KBM-7 (cell line): ENCODE results near the gene RNF144B.
"Not testable (repeated sequence)": the region's sequence is repeated elsewhere in the genome, so short reads cannot be mapped to it uniquely, and the experiment has no call there.

Experiments used
- DNase-seq: peaks from one replicate; pipeline ENCODE4 v3.0.0-alpha.2; 2015
- in situ Hi-C: fragments of 300-500 bp; cut with MboI; formaldehyde crosslinking; loops from 2 replicates; pipeline ENCODE4 v1.14.3; 2020; ENCODE audit warnings: low sequenced_read_pairs, low pct_unique_long_range_greater_than_20kb, mixed read lengths

RNF144B gene

DNA sequence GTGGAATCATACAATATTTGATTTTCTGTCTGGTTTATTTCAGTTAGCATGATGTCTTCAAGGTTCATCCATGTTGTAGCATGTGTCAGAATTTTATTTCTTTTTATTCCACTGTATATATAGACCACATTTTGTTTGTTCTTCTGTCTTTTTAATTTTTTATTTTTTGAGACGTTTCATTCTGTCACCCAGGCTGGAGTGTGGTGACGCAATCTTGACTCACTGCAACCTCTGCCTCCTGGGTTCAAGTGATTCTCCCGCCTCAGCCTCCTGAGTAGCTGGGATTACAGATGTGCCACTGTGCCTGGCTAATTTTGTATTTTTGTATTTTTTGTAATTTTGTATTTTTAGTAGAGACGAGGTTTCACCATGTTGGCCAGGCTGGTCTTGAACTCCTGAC is 11.1 kb downstream of the RNF144B start:
- in situ Hi-C loops, DNase-seq: not testable (repeated sequence)

DNA sequence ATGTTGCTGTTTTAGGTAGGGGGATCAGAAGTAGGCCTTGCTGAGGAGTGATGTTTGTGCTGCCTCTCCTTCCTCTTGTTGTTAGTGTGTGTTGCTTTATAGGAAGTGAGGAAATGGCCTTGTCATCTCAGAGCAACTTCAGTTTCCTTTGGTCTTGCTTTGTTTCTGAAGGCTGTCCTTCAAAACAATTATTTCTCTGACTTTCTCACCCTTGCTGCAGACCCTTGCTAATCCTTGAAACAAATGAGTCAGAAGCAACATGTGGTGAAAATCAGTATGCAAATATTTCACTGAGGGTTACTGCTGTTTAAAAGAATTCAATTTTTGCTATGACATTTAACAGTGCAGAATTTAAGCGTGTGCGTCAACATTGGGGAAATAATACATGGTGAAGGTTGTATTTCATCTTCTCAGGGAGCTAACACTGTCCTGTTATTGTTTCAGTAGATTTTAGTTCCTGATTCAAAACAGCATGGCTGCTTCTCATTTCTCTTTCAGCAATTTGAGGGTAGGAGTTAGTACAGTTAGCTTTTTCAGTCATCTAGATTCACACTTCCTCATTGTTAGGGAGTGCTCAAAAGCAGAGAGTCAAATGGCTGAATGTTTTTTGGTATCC is 13.8 kb downstream of the RNF144B start:
- DNase-seq, result peak; percentile 35
- in situ Hi-C loops, result no loop called here

DNA sequence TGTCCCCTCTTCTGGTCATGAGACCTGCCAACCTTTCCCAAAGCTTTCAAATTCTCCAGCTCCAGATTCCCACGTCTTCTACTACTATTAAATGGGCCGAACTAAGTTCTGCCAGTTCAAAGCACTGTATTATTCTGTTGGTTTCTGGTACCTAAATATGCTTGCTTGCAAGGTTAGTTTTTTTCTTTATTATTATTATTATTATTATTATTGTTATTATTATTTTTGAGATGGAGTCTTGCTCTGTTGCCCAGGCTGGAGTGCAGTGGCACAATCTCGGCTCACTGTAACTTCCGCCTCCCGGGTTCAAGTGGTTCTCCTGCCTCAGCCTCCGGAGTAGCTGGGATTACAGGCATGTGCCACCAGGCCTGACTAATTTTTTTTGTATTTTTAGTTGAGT is 17.8 kb downstream of the RNF144B start:
- in situ Hi-C loops, DNase-seq: not testable (repeated sequence)

DNA sequence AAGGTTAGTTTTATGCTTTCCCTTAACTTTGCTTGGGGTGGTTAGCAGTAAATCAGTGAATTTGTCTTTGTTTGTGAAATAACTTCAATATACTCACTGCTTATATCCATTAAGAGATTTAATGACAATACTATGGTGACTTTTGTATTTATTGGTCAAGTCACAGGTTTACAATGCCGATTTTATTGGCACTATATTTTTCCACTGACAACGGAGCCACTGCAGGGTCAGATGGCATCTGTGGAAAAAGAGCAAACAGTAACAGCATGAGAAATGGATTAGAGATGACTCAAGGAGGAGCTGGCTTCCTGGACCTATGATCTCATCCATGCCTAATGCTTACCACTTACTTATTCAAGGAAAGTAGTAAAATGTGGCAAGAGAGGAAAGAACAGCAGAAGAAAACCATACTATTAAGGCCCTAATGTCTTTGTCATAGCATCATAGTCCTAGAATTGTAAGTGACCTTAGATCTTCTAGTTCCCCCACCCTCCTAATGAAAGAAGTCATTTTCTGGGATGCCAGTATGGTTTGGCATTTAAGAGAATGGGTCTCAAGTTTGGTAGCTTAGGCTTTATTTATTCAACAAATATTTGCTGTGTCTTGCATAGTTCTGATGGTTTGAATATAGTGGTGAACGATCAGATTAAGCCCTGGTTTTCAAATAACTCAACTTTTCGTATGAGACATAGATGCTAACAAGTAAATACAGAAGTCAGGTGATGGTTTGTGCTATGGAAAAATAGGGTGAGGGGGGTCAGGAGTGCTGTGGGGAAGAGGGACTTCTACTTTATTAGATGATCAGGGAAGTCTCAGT is 18.5 kb downstream of the RNF144B start:
- no peak for DNase-seq
- in situ Hi-C loops, result no loop called here

DNA sequence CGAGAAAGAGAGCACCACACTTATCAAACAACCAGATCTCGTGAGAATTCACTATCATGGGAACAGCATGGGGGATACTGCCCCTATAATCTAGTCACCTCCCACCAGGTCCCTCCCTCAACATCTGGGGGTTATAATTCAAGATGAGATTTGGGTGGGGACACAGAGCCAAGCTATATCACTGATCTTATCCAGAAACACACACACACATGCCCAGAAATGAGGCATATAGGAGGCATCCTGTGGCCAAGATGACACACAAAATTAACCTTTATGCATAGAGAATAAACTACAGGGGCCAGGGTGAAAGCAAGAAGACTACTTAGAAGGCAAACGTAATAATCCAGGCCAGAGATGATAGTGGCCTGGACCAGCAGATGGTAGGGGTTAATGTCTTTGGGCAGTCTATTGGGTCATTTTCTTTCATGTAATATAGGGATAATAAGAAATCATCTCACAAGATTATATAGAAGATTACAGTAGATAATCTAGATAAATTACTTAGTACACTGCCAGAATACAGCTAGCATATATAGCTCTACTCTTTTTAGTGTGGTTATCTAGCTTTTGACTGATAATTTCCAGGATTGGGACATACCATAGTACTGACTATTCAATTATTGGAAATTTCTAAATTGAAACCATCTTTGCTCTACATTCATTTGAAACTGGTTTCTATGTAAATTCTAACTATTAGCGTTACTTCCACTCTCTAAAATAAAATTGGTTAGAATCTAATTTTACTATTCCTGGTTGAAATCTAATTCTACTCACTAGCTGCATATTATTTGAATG is 20.0 kb downstream of the RNF144B start:
- in situ Hi-C loops, result no loop called here
- no peak for DNase-seq

DNA sequence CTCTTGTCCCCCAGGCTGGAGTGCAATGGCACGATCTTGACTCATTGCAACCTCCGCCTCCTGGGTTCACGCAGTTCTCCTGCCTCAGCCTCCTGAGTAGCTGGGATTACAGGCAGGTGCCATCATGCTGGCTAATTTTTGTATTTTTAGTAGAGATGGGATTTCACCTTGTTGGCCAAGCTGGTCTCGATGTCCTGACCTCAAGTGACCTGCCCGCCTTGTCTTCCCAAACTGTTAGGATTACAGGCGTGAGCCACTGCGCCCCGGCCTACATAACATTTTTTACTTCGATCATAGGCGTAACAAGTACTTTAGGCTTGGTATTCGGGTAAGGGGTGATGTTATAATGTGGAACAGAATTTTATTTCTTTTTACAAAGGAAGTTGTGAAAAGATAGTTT is 22.5 kb downstream of the RNF144B start:
- DNase-seq, in situ Hi-C loops: not testable (repeated sequence)

DNA sequence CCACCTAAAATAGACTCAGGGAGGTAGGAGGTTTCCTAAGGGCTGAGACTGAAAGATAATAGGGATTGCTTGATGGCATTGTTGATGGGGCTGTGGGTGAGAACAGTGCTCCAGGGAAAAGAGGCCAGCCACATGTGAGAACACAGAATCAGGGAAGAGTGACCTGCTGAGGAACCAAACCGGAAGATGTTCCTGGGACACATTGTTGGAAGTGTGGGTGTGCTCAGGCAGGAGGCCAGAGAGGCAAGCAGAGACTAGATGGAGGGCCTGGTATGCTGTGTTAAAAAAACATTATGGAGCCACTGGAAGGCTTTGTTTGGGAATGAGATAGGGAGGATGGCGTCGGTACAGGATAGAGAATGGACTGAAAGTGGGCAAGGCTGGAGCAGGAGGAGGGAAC is 23.3 kb downstream of the RNF144B start:
- no peak for DNase-seq
- in situ Hi-C loops, result no loop called here

DNA sequence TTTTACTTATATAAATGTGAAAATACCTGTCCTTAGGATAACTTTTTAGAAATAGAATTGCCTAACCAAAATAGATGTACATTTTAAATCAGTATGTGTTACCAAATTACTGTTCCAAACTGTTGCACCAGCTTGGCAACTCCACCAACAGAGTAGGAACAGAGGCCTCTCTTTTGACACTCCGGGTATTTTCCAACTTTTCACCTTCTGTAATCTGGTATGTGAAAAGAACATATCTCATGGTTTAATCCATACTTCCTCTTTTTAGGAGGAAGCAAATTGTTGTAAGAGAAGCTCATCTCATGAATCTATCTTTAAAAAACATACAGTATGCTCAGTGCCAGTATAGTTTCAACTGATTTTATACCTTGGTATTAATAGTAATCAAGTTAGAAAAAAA is 24.9 kb downstream of the RNF144B start:
- in situ Hi-C loops, result no loop called here
- DNase-seq, result peak; percentile 49

DNA sequence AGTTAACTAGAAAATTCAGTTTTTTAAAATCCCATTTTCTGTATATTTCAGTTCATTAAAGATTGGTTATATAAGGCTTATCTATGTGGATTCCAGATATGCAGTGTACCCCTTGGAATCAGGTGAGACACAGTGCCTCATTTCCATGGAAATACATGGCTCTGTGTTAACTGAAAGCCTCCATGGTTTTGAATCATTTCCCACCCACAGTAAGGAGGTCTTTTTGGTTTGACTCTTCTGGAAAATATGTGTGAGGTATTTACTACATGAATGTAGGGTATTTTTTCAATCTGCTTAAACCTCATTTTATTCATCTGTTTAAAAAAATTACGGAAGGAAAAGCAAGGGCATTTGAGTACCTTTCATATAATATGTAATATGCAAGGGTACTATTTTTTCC is 25.5 kb downstream of the RNF144B start:
- in situ Hi-C loops, result no loop called here
- DNase-seq, result no peak

DNA sequence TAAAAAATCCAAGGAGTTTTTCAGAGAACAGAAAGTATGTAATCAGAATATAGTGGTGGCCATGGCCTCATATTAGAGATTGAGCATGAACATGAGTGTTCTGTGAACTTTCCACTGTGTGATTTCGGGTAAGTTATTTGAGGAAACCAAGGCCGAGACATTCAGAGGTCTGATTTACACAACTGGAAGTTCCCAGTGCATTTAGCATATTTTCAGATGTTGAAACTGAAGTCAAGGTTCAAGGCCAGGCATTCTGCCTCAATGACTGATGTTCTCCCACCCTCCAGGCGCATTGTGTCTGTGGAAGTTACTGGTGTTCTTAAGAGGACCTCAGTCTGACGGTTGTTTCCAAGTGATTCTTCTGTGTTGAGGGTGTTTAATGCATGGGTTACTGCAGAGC is 26.2 kb downstream of the RNF144B start:
- no peak for DNase-seq
- in situ Hi-C loops, result no loop called here

DNA sequence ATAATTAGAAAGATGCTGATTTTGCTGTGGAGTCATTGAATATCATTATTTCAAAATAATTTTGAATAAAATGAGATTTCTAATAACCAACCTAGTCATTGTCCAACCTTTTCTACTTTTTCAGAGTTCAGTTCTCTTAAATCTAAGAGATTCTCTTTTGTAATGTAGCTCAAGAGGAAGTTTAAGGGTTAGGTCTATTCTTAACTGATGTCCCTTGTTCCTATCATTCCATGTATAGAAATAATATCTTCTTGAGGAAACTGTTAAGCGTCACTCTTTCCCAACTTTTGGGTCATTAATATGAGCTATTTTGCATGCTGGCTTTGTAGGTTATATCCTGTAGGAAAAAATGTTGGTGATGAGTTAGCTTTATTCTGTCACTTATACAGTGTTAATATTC is 27.0 kb downstream of the RNF144B start:
- in situ Hi-C loops, result no loop called here
- no peak for DNase-seq

DNA sequence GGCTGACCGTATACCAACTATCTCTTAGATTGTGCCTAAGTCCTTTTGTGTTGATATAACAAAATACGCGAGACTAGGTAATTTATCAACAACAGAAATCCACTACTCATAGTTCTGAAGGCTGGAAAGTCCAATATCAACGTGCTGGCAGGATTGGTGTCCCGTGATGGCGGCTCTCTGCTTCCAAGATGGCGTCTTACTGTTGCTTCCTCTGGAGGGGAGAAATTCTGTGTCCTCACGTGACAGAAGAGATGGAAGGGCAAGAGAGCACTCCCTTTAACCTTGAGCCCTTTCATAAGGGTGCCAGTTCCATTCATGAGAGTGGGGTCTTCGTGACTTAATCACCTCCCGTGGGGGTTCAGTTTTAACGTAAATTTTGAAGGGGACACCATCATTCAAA is 28.1 kb downstream of the RNF144B start:
- in situ Hi-C loops, result no loop called here
- DNase-seq, result no peak

DNA sequence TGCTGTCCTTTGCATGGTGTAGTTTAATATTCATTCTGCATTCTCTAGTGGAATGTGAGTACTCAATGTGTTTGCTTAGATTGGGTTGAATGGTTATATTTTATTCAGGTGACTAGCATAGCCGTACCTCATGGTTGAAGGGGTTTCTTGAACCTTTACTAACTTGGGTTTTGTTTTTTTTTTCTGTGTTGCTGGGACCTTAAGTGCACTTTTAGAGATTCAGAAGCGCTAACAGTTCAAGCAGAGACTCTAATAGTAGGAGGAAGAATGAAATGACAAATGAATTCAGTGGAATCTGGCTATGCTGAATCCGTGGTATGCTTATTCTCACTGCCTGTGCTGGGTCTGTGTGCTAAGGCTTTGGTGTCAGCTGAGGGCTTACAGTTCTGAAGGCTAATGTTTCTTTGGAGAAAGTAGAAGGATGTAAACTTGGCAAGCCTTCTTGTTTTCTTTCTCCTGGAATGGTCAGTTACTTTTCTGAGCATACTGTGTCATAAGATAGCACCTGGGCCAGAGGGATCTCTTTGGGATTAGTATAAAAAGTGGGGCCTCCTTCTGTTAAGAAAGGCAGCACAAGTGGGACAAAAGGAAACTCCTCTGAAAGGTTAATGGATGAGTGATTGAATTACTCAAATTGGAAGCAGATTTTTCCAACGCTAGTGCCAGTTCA is 28.7 kb downstream of the RNF144B start:
- in situ Hi-C loops, result no loop called here
- DNase-seq, result no peak

DNA sequence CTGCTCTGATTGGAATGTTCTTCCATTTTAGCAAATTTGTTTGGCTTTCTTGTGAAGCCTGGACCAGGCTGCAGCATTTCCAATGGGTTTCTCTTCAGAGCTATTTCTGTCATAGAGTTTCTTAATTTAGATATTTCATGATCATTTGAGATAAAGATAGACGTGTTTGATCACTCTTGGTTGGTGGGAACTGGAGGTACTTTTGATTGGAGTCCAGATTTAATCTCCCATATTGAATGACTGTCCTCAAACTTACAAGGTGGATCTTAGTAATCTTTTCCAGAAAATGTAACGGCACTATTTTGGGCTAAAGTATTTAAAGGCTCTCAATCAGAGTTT is 29.2 kb downstream of the RNF144B start:
- no peak for DNase-seq
- in situ Hi-C loops, result no loop called here

DNA sequence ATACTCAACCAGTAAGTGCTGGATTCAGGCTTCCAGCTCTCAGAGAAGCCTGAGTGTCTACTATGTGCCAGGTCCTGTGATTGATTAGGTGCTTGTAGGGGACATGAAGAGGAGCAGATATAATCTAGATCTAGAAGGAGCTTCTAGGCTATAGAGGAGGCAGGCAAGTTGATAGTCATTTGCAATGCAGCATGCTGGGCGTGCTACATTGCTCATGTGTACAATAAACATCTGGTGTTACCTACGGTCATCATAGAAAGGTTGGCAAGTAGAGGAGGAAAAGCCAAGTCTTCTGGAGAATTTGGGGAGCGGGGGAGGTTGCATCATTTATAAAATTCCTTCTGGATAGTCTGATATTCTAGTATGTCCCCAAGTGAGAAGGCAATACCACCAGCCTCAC is 33.2 kb downstream of the RNF144B start:
- DNase-seq, result no peak
- in situ Hi-C loops, result no loop called here

DNA sequence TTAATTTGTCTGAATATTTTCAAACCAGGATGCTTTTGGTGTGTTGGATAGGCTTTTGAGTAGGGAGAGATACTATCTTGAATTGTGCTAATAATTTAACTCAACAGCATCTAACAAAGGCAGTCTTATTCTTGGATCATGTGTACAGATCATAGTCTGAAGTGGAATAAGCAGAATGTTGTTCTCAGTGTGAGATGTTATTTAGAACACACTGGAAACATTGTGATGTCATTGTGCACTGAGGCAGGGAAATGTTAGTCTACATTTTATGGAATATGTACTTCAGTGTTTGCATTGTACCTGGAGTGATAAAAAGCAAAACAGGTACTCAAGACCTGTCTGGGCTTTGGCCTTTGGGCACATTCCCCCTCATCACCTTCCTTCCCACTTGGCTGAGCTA is 35.0 kb downstream of the RNF144B start:
- DNase-seq, result no peak
- in situ Hi-C loops, result no loop called here

DNA sequence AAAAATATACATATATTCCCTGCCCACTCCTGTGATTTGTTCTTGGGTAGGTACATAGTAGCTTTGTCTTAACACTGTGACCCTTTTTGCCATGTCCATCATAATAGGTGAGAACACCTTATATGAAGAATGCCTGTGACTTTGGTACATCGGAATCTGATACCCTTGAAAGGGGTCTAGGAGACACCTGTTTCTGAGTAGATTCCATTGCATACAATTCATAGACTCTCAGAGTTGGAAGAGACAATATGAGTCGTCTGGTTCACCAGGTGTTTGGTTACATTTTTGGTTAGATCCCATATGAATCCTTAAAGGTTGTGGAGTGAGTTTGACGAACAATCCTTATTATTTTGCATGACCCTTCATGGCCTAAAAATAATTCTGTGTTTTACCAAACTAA is 36.3 kb downstream of the RNF144B start:
- in situ Hi-C loops, result no loop called here
- DNase-seq, result no peak

DNA sequence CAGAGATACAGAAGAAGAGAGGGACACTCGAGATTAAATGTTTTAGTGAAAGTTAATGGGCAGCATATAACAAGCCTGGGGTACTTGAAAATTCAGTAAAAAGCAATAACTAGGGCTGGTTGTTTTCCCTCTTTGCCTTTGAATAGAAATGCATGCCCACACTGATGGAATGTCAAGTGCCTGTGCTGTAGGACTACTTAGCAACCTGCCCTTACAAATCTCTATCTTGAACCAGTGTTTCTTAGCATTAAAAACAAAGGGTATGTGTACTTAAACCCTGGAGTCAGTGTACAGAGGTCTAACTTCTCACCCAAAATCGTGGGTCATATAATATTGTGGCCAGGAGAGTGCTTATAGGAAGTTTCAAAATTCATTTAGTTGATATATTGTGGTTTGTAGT is 37.1 kb downstream of the RNF144B start:
- no peak for DNase-seq
- in situ Hi-C loops, result no loop called here

DNA sequence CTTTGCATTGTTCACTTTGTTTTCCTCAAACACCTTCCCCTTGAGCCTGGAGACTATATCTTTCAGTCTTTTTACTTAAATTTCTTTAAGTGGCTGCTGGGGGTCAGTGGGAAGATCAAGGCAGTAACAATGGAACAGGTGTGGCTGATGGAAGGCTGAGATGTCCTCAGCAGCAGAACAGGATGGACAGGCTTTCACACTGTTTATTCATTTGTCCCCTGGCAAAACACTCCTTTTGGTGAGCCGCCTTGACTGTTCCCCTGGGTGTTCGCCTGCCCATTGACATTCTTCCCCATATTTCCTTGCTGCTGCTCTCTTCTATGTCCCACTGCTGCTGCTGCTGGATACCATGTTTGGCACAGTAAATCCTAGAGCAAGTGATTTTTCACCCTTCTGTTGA is 38.1 kb downstream of the RNF144B start:
- DNase-seq, result no peak
- in situ Hi-C loops, result no loop called here

DNA sequence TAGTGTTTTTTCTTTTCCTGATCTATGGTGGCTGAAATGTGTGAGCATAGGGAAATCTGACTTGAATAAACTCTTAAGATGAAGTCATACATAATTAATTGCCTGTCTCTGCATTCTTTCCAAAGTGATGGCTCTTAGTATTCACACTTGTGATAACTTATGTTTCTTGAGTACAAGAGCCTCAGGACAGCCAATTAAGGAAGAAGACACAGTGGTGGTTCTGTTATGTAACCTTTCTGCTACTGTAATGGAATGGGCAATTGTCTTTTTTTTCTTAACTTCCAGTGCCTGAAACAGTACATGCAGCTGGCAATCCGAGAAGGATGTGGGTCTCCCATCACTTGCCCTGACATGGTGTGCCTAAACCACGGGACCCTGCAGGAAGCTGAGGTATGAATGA is 40.1 kb downstream of the RNF144B start:
- no peak for DNase-seq
- in situ Hi-C loops, result no loop called here
